Muscle of leg (tissue), 11 donors: ENCODE results near the gene PCSK9. TPM values are rescaled to one million over a fixed set of nuclear protein-coding genes. Genes with fewer than 3 reads are reported as not detected.
"Not testable (repeated sequence)": the region's sequence is repeated elsewhere in the genome, so short reads cannot be mapped to it uniquely, and the experiment has no call there.

Source experiments
- DNase-seq: peaks from one replicate; pipeline ENCODE4 v3.0.0; 2013
- H3K27ac ChIP-seq: one replicate; pipeline ENCODE4 v1.5.1; 2013; ENCODE audit warnings: mild to moderate bottlenecking, low read length, control low read depth
- H3K27me3 ChIP-seq: one replicate; pipeline ENCODE4 v1.6.1; 2013; ENCODE audit warnings: low read length; ENCODE audit not compliant: control insufficient read depth, insufficient read depth
- H3K36me3 ChIP-seq: one replicate; pipeline ENCODE4 v1.6.1; 2013; ENCODE audit warnings: low read length; ENCODE audit not compliant: control insufficient read depth, insufficient read depth
- H3K4me1 ChIP-seq: one replicate; pipeline ENCODE4 v1.6.1; 2013; ENCODE audit warnings: low read length; ENCODE audit not compliant: control insufficient read depth, insufficient read depth
- H3K4me3 ChIP-seq: one replicate; pipeline ENCODE4 v1.5.1; 2013; ENCODE audit warnings: low read length, control low read depth
- H3K9me3 ChIP-seq: replicated peaks from 2 replicates; pipeline ENCODE4 v1.6.1; 2013; ENCODE audit warnings: low read depth, low read length; ENCODE audit not compliant: control insufficient read depth
- WGBS: methylation state at CpG from one replicate; pipeline ENCODE4 v1.1.5; 2013; ENCODE audit warnings: missing lambda C conversion rate; ENCODE audit not compliant: insufficient coverage; 5-methylcytosine and 5-hydroxymethylcytosine counted together
- polyA plus RNA-seq, 8 donors: library from polyadenylated mRNA; unstranded; fragments of 120-200 nt; gene quantifications; one replicate each; pipeline versions ENCODE4 v1.2.1 to v1.2.3, GENCODE V29; 2013; ENCODE audit warnings: inconsistent platforms in 1 of 8, low replicate concordance in 1 of 8; ENCODE audit not compliant: insufficient read length in 8 of 8, insufficient read depth in 1 of 8
- total RNA-seq: library from RNA; stranded (reverse); fragments of 120-200 nt; gene quantifications from one replicate; pipeline ENCODE4 v1.2.4, GENCODE V29; 2013

PCSK9 gene
- total and polyA plus RNA-seq, 9 donors, result 3.1 to 12.7 (median 5.3) TPM

DNA sequence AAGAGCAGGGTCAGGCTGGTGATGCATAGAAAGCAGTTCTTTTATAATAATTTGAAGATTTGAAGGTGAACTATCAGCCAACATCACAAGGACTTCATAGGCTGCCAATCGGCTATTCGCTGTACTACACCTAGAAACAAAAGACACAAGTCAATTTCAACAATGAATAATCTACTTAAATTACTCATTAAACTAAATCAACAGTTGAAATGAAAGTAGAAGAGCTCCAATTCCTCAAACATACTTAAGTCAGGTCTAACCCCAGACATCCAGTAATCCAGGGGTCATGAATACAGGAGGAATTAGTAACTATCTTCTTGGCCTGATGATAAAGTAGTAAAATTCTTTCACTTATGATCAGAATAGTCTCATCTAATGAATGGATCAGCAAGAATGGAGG is 64.5 kb downstream of the PCSK9 start:
- H3K27me3 ChIP-seq, result no peaks in the 10 kb centered on the region
- H3K4me1 ChIP-seq, result no peaks in the 10 kb centered on the region
- no CpG with 5 or more reads among the region's 2 CpGs for WGBS
- no peak overlapping the region for H3K4me3 ChIP-seq
- H3K36me3 ChIP-seq, result peaks cover 51% of the 10 kb centered on the region
- DNase-seq, result no peak
- no peaks in the 10 kb centered on the region for H3K9me3 ChIP-seq
- H3K27ac ChIP-seq, result no peak overlapping the region

DNA sequence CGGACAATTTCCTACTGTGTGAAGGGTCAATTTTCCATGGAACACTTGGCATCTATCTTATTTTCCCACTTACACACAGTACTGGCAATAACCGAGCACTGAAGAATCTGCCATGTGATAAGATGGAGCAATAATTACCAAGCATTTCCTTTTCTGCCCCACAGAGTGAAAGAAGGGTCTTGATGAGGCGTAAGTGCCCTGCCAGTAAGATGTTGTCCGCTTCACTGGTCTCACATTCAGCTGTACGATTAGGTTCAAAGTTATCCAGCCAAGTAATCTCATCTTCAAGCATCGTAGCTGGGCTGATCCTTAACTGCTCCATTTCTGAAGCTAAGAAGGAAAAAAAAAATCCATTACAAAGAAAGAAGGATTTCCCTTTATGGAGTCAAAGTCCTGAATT is 67.8 kb downstream of the PCSK9 start:
- WGBS, result no CpG with 5 or more reads among the region's 6 CpGs
- no peak for DNase-seq
- H3K4me1 ChIP-seq, result no peaks in the 10 kb centered on the region
- peaks cover 42% of the 10 kb centered on the region for H3K36me3 ChIP-seq
- no peak overlapping the region for H3K4me3 ChIP-seq
- no peak overlapping the region for H3K27ac ChIP-seq
- no peaks in the 10 kb centered on the region for H3K9me3 ChIP-seq
- no peaks in the 10 kb centered on the region for H3K27me3 ChIP-seq

DNA sequence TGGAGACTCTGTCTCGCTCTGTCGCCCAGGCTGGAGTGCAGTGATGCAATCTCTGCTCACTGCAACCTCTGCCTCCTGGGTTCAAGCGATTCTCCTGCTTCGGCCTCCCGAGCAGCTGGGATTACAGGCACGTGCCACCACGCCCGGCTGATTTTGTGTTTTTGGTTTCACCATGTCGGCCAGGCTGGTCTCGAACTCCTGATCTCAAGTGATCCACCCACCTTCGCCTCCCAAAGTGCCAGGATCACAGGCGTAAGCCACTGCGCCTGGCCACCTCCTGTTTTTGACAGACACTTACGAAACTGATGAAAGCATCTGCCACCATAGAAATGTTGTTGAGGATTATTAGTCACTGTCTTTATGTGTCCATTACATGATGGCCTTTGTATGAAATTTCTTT is 69.7 kb downstream of the PCSK9 start:
- H3K36me3 ChIP-seq, result peaks cover 38% of the 10 kb centered on the region
- H3K27me3 ChIP-seq, result not testable (repeated sequence)
- WGBS, result 89% methylated on average over 10 of the region's 14 CpGs

More for the DNA sequence above, 69.7 kb downstream of the PCSK9 start:
- H3K9me3 ChIP-seq, H3K27ac ChIP-seq, DNase-seq, H3K4me1 ChIP-seq, H3K4me3 ChIP-seq: not testable (repeated sequence)

Other genes with a start within 250 kb of the PCSK9 start
- 0.09 TPM for gene TTC22, start 238.2 kb upstream of the PCSK9 start, total RNA-seq
- 1 to 10 TPM in 2 of 8 donors, under 1 TPM in 5, not detected in 1; 0.04 to 1.7 (median 0.15) TPM for gene TTC22, start 238.2 kb upstream of the PCSK9 start, polyA plus RNA-seq
- 12.2 TPM for gene DHCR24, start 152.4 kb upstream of the PCSK9 start, total RNA-seq
- gene DHCR24, start 152.4 kb upstream of the PCSK9 start, polyA plus RNA-seq, result 10 to 100 TPM; 17.7 to 32.7 (median 24.5) TPM
- gene TMEM61, start 58.9 kb upstream of the PCSK9 start, total RNA-seq, result 0.04 TPM
- under 1 TPM in 2 of 8 donors, not detected in 6; 0.11 to 0.56 TPM for gene TMEM61, start 58.9 kb upstream of the PCSK9 start, polyA plus RNA-seq
- not detected for gene BSND, start 40.6 kb upstream of the PCSK9 start, total RNA-seq
- gene BSND, start 40.6 kb upstream of the PCSK9 start, polyA plus RNA-seq, result under 1 TPM in 3 of 8 donors, not detected in 5; 0.03 to 0.07 (median 0.03) TPM
- gene USP24, start 175.8 kb downstream of the PCSK9 start, total RNA-seq, result 41.2 TPM
- gene USP24, start 175.8 kb downstream of the PCSK9 start, polyA plus RNA-seq, result 10 to 100 TPM; 31.0 to 54.1 (median 35.0) TPM